Fibroblast of skin of left biceps (primary cell): ENCODE results near the gene SLC6A11.
A peak's percentile ranks its signal among the peaks of the same experiment; 100 is the strongest.

Source experiments
- DNase-seq, 2 experiments: peaks; one replicate each; pipeline ENCODE4 v3.0.0-alpha.2; 2013; ENCODE audit warnings: low read depth in 2 of 2

Gene SLC6A11

GRCh38 chr3:10981031-10981430 is 165.0 kb downstream of the SLC6A11 start:
- DNase-seq, result no peak

DNA sequence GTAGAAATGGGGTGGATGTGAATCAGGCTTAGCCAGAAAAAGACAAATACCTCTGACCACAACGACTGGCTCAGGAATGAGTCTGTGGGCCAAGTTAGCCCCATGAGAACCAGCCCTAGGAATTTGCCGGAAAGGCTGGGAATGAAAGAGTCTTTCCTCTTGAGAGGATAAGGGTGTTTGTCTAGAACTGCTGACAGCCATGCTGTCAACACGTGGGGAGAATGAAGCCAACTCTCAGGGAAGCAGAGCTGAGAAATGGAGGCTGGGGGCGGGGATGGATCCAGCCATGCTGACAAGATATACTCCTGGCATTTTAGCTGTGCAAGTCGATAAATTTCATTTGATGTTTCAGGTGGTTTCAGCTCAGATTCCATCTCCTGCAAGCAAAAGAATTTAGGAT is 165.9 kb downstream of the SLC6A11 start:
- peak; percentile 59 to 68 for DNase-seq

- no peak for DNase-seq
Observed at GRCh38 chr3:10982782-10983181, 166.8 kb downstream of the SLC6A11 start.

DNA sequence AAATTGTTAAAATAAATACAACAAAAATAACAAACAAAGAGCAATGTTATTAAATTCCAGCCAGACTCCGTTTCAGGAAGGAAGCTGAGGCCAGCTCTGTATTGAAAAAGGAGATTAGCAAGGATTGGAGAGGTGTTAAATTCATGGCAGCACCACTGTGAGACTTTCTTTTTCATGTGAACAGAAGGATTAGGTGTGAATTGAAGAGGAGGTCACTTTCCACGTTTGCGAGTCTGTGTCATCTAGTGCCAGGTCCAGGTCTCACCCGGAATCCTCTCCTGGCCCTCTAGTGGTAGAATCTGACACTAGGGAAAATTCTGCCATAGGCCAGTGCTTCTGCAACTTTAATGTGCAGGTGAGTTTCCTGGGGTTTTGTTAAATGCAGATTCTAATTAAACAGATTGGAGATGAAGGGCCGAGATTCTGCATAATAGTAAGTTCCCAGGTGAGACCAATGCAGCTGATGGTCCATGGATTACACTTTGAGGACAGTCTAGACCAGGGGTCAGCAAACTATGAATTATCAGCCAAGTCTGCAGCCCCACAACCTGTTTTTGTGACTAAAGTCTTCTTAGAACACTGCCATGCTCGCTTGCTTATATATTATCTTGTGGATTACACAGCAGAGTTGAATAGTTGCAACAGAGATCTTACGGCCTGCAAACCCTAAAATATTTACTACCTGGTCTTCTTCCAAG is 167.3 kb downstream of the SLC6A11 start:
- no peak for DNase-seq

- DNase-seq, result no peak
Observed at GRCh38 chr3:10984371-10984896, 168.4 kb downstream of the SLC6A11 start.

- DNase-seq, result no peak
Observed at GRCh38 chr3:10985181-10985580, 169.2 kb downstream of the SLC6A11 start.

- no peak for DNase-seq
Observed at GRCh38 chr3:10986592-10986991, 170.6 kb downstream of the SLC6A11 start.

DNA sequence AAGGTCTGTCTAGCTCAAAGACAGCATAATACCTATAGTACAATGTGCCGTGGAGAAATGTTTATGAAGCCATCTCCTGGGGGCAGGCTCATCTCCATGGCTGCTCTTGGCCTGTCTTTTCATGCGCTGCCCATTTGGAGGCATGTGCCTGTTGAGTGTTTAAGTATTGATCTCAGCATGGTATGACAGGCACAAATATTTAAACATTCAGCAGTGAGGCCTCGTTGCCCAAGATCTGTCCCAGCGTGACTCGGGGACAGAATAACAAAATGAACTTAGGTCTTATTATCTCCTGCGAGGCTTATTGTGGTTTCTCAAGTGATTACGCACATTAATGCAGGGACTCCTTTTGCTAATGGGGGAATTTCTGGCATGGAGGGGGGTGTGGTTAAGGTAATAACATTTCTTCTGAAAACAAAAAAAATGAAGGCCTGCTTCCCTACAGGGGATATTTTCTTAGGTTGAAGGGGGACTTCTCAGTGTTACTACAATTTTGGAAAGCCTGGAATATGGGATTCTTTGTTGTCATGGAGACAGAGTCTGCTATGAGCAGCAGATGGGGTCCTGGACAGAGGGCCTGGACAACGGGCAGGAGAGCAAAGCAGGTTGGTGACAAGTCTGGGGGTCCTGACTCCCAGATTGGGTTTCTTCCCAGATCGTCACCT is 172.1 kb downstream of the SLC6A11 start:
- no peak for DNase-seq

GRCh38 chr3:10988991-10989484 is 173.0 kb downstream of the SLC6A11 start:
- no peak for DNase-seq
